ENCODE data around the gene PCBP3. TPM values are rescaled to one million over a fixed set of nuclear protein-coding genes. Genes with fewer than 3 reads are reported as not detected.
"Not testable (repeated sequence)": the region's sequence is repeated elsewhere in the genome, so short reads cannot be mapped to it uniquely, and the experiment has no call there.

Gene PCBP3
- total RNA-seq, 6 experiments from 2014 or later = not detected

DNA sequence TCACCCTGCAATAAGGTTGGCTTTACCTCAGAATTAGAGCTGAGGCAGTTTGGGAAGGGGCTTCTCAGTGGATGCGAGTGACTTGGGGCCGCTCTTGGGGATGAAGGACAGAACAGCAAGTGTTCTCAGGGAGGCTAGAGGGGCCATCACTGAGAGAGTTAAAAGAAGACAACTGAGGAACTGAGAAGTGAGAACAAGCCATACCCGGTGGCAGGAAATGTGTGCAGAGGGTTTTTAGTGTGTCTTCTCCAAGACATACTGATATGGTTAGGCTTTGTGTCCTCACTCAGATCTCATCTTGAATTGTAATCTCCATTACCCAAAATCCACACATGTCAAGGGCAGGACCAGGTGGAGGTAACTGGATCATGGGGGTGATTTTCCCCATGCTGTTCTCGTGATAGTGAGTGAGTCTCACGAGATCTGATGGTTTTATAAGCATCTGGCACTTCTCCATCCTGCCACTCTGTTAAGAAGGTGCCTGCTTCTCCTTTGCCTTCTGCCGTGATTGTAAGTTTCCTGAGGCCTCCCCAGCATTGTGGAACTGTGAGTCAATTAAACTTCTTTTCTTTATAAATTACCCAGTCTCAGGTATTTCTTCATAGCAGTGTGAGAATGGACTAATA lies 75.8 kb downstream of the PCBP3 start:
- Mint-ChIP-seq H3K9me3 (no peaks in the 10 kb centered on the region), H3K36me3 (ENCODE audit: low read depth) (no peaks in the 10 kb centered on the region), H3K27ac (no peak overlapping the region), H3K27me3 (ENCODE audit: insufficient read depth) (peaks cover 21% of the 10 kb centered on the region), H3K4me1 (ENCODE audit: low read depth) (no peaks in the 10 kb centered on the region), H3K4me3 (no peak overlapping the region)
- TF ChIP-seq CTCF (IDR thresholded peaks at IDR 0.05) = no peak
- DNase-seq = no peak

DNA sequence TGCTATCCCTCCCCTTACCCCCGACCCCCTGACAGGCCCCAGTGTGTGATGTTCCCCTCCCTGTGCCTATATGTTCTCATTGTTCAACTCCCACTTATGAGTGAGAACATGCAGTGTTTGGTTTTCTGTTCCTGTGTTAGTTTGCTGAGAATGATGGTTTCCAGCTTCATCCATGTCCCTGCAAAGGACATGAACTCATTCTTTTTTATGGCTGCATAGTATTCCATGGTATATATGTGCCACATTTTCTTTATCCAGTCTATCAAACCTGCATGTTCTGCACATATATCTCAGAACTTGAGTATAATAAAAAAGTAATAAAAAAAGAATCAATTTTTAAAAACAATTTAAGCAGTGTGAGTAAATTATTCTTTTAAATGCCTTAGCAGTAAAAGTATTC lies 76.7 kb downstream of the PCBP3 start:
- H3K36me3 Mint-ChIP-seq (ENCODE audit: low read depth); DNase-seq; H3K9me3 Mint-ChIP-seq; H3K4me3 Mint-ChIP-seq; H3K27ac Mint-ChIP-seq; H3K4me1 Mint-ChIP-seq (ENCODE audit: low read depth): not testable (repeated sequence)
- H3K27me3 Mint-ChIP-seq (ENCODE audit: insufficient read depth) = peaks cover 23% of the 10 kb centered on the region

- Mint-ChIP-seq H3K36me3 (ENCODE audit: low read depth) (no peaks in the 10 kb centered on the region), H3K27me3 (ENCODE audit: insufficient read depth) (peaks cover 32% of the 10 kb centered on the region), H3K4me3 (no peak overlapping the region), H3K4me1 (ENCODE audit: low read depth) (no peaks in the 10 kb centered on the region), H3K9me3 (no peaks in the 10 kb centered on the region), H3K27ac (no peak overlapping the region)
- no peak for DNase-seq
- no peak for TF ChIP-seq CTCF (IDR thresholded peaks at IDR 0.05)
These were observed 78.1 kb downstream of the PCBP3 start for GRCh38 chr21:45721671-45722070.

- no peak for TF ChIP-seq CTCF (IDR thresholded peaks at IDR 0.05)
These were observed 79.8 kb downstream of the PCBP3 start for GRCh38 chr21:45723049-45723958.

GRCh38 chr21:45724345-45724961 lies 80.9 kb downstream of the PCBP3 start:
- Mint-ChIP-seq H3K4me3 (no peak overlapping the region), H3K9me3 (no peaks in the 10 kb centered on the region), H3K36me3 (ENCODE audit: low read depth) (no peaks in the 10 kb centered on the region), H3K27me3 (ENCODE audit: insufficient read depth) (peaks cover 27% of the 10 kb centered on the region), H3K27ac (no peak overlapping the region), H3K4me1 (ENCODE audit: low read depth) (no peaks in the 10 kb centered on the region)
- DNase-seq = no peak
- no peak for TF ChIP-seq CTCF (IDR thresholded peaks at IDR 0.05)

More at GRCh38 chr21:45723049-45723958, 79.8 kb downstream of the PCBP3 start:
- Mint-ChIP-seq H3K27me3 (ENCODE audit: insufficient read depth) (peaks cover 32% of the 10 kb centered on the region), H3K36me3 (ENCODE audit: low read depth) (no peaks in the 10 kb centered on the region), H3K9me3 (no peaks in the 10 kb centered on the region), H3K4me3 (no peak overlapping the region), H3K27ac (no peak overlapping the region), H3K4me1 (ENCODE audit: low read depth) (no peaks in the 10 kb centered on the region)
- DNase-seq = no peak

Measured in HFFc6 (cell line).